GM19238 (cell line): ENCODE results near the gene PSME3.
A peak's percentile ranks its signal among the peaks of the same experiment; 100 is the strongest.

Experiments
- DNase-seq: peaks from one replicate; pipeline ENCODE4 v3.0.0; 2011; ENCODE audit warnings: low spot score; ENCODE audit not compliant: insufficient read length

PSME3 gene

DNA sequence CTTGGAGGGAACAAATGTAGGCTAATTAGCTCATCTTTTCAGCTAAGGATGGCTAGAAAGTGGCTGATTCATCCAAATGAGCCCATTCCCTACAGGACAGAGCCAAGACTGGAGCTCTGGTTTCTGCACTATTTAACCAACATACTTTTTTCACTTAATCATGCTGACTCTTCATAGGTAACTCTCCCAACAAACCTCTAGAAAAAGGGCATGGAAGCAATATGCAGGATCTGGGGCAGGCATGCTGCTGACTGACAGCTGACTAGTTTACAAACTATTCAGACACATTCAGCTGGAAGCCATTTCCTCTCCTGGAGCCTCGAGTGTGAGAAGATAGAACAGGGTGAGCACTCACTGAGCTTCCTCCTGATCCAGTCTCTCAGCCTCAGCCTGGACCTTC lies 15.3 kb upstream of the PSME3 start:
- DNase-seq = no peak

GRCh38 chr17:42818379-42818778 lies 14.8 kb upstream of the PSME3 start:
- no peak for DNase-seq

DNA sequence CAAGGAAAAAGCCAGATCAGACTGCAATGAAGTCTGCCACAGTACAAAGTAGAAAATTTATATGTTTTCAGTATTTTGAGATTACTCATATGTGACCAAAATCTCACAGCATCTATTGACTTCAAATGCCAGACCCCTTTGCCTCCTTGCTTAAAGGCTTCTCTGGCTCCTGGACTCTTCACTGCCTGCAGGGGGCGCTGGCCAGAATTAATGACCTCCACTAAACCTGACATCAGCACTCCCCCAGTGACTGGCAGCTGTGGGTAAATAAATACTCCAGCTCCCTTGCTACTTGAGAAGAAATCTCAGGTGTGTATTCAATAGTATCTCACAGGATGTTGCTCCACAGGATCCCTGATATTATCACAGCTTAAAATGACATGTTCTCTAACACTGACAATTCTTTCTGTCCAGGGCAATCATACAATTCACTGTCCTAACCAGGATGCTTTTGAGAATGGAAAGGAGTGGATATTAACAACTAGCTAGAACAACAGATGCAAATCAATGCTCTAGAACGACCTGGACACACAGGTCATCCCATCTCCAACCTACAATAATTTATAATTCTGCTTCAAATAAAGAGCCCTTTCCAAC lies 13.2 kb upstream of the PSME3 start:
- DNase-seq = peak; percentile 47

DNA sequence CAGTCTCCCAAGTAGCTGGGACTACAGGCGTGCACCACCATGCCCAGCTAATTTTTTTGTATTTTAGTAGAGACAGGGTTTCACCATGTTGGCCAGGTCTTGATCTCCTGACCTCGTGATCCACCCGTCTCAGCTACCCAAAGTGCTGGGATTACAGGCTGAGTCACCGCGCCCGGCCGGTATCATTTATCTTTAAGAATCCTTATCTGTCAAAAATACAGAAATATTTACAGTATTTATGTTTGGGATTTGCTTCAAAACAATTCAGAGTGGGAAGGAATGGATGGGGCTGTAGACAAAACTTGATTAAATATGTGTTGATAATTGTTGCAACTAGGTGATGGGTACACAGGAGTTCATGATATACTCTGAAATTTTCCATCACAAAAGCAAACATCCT lies 12.0 kb upstream of the PSME3 start:
- no peak for DNase-seq

DNA sequence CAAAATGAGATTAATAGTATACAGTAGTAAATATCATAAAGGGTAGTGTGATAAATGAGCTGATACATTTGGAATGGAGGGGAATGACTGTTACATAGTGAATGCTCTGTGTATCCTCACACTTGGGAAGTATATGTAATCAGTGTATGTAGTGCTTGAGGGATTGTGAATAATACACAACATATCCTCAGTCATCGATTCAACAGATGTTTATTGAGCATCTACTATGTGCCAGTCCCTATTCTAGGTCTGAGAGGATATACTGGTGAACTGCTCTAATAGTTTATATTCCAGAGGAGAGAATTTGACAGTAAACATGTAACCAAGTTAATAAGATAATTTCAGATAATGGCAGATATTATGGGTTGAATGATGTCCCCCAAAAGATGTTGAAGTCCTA lies 5.7 kb upstream of the PSME3 start:
- DNase-seq = no peak

DNA sequence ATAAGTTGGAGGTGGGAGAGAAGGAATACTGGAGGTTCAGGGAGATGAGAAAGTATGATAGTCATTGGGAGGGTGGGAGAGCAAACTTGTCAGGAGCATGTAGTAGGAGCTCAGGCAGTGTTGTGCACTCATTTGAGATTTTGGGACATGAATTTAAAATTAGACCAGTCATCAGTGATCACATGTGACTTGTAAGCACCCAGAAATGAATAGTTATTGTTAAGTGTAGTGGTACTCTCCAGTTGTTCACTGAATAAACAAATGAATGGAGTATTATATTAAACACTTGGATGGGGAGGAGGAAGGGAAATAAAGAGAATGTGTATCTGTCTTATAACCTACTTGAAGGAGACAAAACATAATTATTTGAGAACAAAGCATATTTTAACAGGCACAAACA lies 2.2 kb upstream of the PSME3 start:
- no peak for DNase-seq

GRCh38 chr17:42832213-42832933 lies 824 bp upstream of the PSME3 start:
- DNase-seq = no peak

GRCh38 chr17:42833767-42834422 lies 698 bp downstream of the PSME3 start:
- DNase-seq = no peak

DNA sequence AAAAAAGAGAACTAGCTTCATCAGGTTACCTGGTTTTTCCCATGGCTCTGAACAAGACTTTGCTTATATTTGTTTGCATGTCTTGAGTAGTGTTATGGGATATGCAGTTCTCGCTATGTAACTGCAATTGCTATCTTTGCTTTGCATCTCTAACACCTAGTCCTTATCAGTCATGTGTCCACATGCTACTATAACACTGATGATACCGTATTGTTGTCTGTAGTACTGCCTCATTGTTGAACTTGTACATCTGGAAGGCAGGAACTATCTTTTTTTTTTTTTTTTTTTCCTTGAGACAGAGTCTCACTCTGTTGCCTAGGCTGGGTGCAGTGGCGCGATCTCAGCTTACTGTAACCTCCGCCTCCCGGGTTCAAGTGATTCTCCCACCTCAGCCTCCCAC lies 2.5 kb downstream of the PSME3 start:
- no peak for DNase-seq

DNA sequence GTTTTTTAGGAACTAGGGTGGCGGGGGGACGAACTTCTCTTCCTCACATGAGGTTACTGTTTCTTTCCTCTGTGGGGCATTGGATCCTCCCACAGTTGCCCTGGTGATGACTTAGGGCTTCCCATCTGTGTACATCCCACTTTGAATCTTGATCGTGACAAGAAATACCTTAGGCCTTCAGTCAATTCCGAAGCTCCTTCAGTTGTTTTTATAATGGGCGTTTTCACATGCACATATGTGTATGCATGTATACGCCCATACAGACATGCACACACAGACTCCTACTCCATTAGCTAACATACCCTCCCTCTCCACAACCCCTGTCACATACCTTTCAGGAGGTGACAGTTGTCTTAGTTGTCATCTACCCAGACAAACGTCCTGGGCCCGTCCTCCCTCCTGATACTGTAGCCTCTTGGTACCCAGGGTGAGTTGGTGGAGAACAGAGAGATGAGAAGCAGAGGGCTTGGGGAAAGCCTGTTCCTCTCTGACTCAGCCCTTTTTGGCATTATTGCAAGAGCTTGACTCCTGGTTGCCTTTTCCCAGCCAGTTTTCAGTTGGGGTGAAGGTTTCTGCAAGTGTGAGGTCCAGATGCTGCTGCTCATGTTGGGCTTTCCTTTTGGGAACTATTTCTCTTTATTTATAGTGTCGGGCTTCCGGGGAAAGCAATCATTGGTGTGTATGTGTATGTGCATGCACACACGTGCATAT lies 8.9 kb downstream of the PSME3 start:
- no peak for DNase-seq

GRCh38 chr17:42843358-42843934 lies 10.2 kb downstream of the PSME3 start:
- DNase-seq = no peak

GRCh38 chr17:42844271-42844670 lies 11.1 kb downstream of the PSME3 start, which contains the start of gene AOC2:
AOC2 (plus strand) TSS chr17:42844580; CDS start chr17:42844627, 47 bp downstream.
- no peak for DNase-seq

- no peak for DNase-seq
Measured at GRCh38 chr17:42844761-42845555, 11.8 kb downstream of the PSME3 start.

DNA sequence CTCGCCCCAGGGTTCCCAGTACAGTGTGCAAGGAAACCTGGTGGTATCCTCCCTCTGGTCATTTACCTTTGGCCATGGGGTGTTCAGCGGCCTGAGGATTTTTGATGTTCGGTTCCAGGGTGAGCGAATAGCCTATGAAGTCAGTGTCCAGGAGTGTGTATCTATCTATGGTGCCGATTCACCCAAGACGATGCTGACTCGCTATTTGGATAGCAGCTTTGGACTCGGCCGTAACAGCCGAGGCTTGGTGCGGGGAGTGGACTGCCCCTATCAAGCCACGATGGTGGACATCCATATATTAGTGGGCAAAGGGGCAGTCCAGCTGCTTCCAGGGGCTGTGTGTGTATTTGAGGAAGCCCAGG lies 12.3 kb downstream of the PSME3 start:
- DNase-seq = no peak

DNA sequence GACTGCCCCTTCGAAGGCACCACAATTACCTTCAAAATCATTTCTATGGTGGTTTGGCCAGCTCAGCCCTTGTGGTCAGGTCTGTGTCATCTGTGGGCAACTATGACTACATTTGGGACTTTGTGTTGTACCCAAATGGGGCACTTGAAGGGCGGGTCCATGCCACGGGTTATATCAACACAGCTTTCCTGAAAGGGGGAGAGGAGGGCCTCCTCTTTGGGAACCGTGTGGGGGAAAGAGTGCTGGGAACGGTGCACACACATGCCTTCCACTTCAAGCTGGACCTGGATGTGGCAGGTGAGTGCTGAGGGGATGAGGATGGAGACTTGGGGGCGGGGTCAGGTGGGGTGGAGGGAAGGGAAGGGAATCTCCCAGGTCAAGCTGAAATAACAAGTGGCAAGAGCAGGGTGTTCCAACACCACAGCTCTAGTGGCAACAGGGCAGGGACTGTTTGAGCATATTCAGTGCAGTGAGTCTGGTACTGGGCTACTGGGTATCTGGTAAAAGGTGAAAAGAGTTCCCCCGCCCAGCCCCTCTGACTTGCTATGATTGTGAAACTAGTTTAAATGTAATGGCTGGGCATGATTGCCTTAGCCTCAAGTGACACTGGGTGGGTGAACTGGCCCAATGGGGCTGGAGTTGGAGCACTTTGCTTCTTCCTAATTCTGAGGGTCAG lies 12.9 kb downstream of the PSME3 start:
- DNase-seq = no peak

DNA sequence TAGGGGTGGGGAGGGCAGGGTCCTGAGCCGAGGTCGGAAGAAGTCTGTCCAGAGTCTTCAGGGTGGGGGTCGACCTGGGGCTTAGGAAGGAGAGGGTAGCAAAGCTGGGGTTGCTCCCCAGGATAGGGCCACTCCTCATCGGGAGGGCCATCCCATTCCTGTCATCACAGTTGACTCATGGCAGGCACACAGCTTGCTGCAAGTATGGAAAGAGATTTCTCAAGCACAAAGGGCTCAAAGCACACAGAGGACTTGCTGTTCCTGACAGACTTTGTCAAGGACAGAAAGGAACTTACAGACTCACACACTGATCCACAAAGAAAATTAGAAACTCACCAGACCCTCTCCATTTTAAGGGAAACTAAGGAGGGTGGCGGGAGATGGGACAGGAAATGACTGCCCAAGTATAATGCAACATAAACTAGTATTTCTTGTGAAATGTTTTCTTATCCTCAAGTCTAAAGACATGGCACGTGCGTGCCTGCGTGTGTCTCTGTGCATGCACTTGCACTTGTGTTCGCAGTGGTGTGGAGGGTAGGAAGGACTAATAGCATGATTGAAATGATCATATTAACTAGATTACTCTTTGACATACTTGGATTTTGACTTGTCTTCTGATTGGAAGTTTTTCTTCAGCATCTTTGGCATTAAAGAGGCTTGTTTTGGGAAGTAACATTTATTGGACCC lies 13.5 kb downstream of the PSME3 start:
- DNase-seq = no peak

GRCh38 chr17:42848093-42848492 lies 14.9 kb downstream of the PSME3 start:
- DNase-seq = no peak

DNA sequence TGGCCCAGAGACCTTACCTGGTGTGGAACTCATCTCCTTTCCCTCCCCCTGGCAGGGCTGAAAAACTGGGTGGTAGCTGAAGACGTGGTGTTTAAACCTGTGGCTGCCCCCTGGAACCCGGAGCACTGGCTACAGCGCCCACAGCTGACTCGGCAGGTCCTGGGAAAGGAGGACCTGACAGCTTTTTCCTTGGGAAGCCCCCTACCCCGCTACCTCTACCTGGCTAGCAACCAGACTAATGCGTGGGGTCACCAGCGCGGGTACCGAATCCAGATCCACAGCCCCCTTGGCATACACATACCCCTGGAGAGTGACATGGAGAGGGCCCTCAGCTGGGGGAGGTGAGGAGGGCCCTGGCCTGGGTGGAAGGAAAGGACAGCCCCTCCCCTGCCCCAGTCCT lies 15.8 kb downstream of the PSME3 start:
- DNase-seq = no peak

GRCh38 chr17:42849451-42850181 lies 16.4 kb downstream of the PSME3 start:
- no peak for DNase-seq
